ENCODE data around the gene GCKR.

DNA sequence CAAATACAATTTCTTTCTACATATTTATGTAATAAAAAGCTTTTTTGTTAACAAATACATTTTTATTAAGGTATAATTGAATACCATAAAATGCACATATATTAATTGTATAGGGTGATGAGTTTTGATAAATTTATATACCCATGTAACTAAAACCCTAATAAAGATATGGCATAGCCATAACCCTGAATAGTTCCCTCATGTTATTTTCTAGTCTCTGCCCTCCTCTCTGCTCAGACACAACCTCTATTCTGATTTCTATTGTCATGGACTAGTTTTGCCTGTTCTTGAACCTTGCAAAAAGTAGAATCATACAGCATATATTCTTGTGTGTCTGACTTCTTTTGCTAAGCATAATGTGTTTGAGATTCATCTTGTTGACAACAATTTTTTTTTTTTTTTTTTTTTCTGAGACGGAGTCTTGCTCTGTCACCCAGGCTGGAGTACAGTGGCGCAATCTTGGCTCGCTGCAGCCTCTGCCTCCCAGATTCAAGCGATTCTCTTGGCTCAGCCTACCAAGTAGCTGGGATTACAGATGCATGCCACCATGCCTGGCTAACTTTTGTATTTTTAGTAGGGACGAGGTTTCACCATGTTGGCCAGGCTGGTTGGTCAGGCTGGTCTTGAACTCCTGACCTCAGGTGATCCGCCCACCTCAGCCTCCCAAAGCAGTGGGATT lies 47.6 kb downstream of the GCKR start:
- TF ChIP-seq POLR2AphosphoS5 (IDR thresholded peaks at IDR 0.05) (no peak), POLR2A (IDR thresholded peaks at IDR 0.05) (no peak)
- TF ChIP-seq, protein P1, sequence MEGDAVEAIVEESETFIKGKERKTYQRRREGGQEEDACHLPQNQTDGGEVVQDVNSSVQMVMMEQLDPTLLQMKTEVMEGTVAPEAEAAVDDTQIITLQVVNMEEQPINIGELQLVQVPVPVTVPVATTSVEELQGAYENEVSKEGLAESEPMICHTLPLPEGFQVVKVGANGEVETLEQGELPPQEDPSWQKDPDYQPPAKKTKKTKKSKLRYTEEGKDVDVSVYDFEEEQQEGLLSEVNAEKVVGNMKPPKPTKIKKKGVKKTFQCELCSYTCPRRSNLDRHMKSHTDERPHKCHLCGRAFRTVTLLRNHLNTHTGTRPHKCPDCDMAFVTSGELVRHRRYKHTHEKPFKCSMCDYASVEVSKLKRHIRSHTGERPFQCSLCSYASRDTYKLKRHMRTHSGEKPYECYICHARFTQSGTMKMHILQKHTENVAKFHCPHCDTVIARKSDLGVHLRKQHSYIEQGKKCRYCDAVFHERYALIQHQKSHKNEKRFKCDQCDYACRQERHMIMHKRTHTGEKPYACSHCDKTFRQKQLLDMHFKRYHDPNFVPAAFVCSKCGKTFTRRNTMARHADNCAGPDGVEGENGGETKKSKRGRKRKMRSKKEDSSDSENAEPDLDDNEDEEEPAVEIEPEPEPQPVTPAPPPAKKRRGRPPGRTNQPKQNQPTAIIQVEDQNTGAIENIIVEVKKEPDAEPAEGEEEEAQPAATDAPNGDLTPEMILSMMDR (IDR thresholded peaks at IDR 0.05 in 8 of 11, conservative IDR thresholded peaks at IDR 0.05 in 3 of 11): no peak
